Hepatocyte (in vitro differentiated cells): ENCODE results near the gene SNX32. TPM values are rescaled to one million over a fixed set of nuclear protein-coding genes. Genes with fewer than 3 reads are reported as not detected.

Experiments
- DNase-seq: peaks from one replicate; pipeline ENCODE4 v3.0.0-alpha.2; 2016; ENCODE audit warnings: low spot score
- H2AFZ ChIP-seq: fragments of 200-600 bp; sonication (generic); 2 replicates; pipeline ENCODE4 v1.6.0; 2016; ENCODE audit warnings: antibody characterized with exemption, mild to moderate bottlenecking
- H3K27ac ChIP-seq: fragments of 200-600 bp; sonication (generic); 2 replicates; pipeline ENCODE4 v1.5.1; 2016; ENCODE audit warnings: mild to moderate bottlenecking
- H3K27me3 ChIP-seq: fragments of 200-600 bp; sonication (generic); 2 replicates; pipeline ENCODE4 v1.6.1; 2016
- H3K36me3 ChIP-seq: fragments of 200-600 bp; sonication (generic); replicated peaks from 2 replicates; pipeline ENCODE4 v1.5.1; 2016; ENCODE audit warnings: low read depth; ENCODE audit not compliant: insufficient read depth
- H3K4me1 ChIP-seq: fragments of 200-600 bp; sonication (generic); 2 replicates; pipeline ENCODE4 v1.5.1; 2016; ENCODE audit warnings: mild to moderate bottlenecking, moderate library complexity; ENCODE audit not compliant: insufficient read depth
- H3K4me2 ChIP-seq: fragments of 200-600 bp; sonication (generic); 2 replicates; pipeline ENCODE4 v1.6.0; 2016
- H3K4me3 ChIP-seq: fragments of 200-600 bp; sonication (generic); 2 replicates; pipeline ENCODE4 v1.5.1; 2016; ENCODE audit warnings: mild to moderate bottlenecking
- H3K79me2 ChIP-seq: fragments of 200-600 bp; sonication (generic); 2 replicates; pipeline ENCODE4 v1.6.0; 2017; ENCODE audit warnings: mild to moderate bottlenecking
- H3K9me2 ChIP-seq: fragments of 200-600 bp; sonication (generic); replicated peaks from 2 replicates; pipeline ENCODE4 v1.6.0; 2017; ENCODE audit warnings: mild to moderate bottlenecking; ENCODE audit not compliant: insufficient read depth
- H3K9me3 ChIP-seq: fragments of 200-600 bp; sonication (generic); 2 replicates; pipeline ENCODE4 v1.5.1; 2016; ENCODE audit warnings: low read depth, mild to moderate bottlenecking
- H4K20me1 ChIP-seq: fragments of 200-600 bp; sonication (generic); 2 replicates; pipeline ENCODE4 v1.6.0; 2016; ENCODE audit warnings: mild to moderate bottlenecking; ENCODE audit not compliant: insufficient read depth, poor library complexity, severe bottlenecking
- CTCF ChIP-seq: fragments of 200-600 bp; sonication (generic); IDR thresholded peaks from 2 replicates; pipeline ENCODE4 v1.5.1; 2016; ENCODE audit warnings: antibody characterized with exemption, mild to moderate bottlenecking; ENCODE audit not compliant: poor library complexity
- EZH2 ChIP-seq: fragments of 200-600 bp; sonication (generic); IDR thresholded peaks from 2 replicates; pipeline ENCODE4 v1.6.1; 2016; ENCODE audit warnings: antibody characterized with exemption, mild to moderate bottlenecking, borderline replicate concordance
- EZH2phosphoT487 ChIP-seq: fragments of 200-600 bp; sonication (generic); IDR thresholded peaks from one replicate; pipeline ENCODE4 v1.6.1; 2018; ENCODE audit warnings: antibody characterized with exemption, mild to moderate bottlenecking, low read depth, moderate library complexity; ENCODE audit not compliant: unreplicated experiment, severe bottlenecking
- WGBS: methylation state at CpG from one replicate; pipeline ENCODE4 v1.1.6; 2016; ENCODE audit warnings: low lambda C conversion rate; ENCODE audit errors: missing lambda C conversion rate; 5-methylcytosine and 5-hydroxymethylcytosine counted together
- polyA plus RNA-seq: library from polyadenylated mRNA; unstranded; fragments of >200 nt; fragmentation: Nextera tagmentation; extraction: Ambion mirVana; gene quantifications from 2 replicates; pipeline ENCODE4 v1.2.1, GENCODE V29; 2016
- total RNA-seq: library from RNA; depleted of rRNA; stranded (reverse); fragments of >200 nt; gene quantifications from 2 replicates; pipeline ENCODE4 v1.2.3, GENCODE V29; 2014

SNX32 gene
- total and polyA plus RNA-seq, 2 experiments from 2014 or later: 2.9 to 5.1 TPM

- 82% methylated on average over 7 of the region's 7 CpGs for WGBS
- no peak for TF ChIP-seq CTCF
- TF ChIP-seq EZH2: no peak
- no peak for TF ChIP-seq EZH2phosphoT487
- no peaks in the 10 kb centered on the region for H3K9me2 ChIP-seq
Observed at GRCh38 chr11:65879617-65880016, 45.9 kb downstream of the SNX32 start, which contains the start of gene CTSW. CTSW (plus strand) TSS chr11:65879837; CDS start chr11:65879855, 18 bp downstream.

GRCh38 chr11:65880027-65880426 lies 46.3 kb downstream of the SNX32 start:
- Histone ChIP-seq H2AFZ (no peak overlapping the region), H3K4me1 (no peaks in the 10 kb centered on the region), H3K27me3 (no peaks in the 10 kb centered on the region), H3K4me3 (no peak overlapping the region), H3K4me2 (no peak overlapping the region), H4K20me1 (no peaks in the 10 kb centered on the region), H3K9me2 (no peaks in the 10 kb centered on the region), H3K79me2 (peaks cover 2% of the 10 kb centered on the region), H3K27ac (no peak overlapping the region), H3K9me3 (no peaks in the 10 kb centered on the region), H3K36me3 (no peaks in the 10 kb centered on the region)
- 87% methylated on average over 7 of the region's 7 CpGs for WGBS
- no peak for TF ChIP-seq EZH2
- no peak for TF ChIP-seq CTCF
- TF ChIP-seq EZH2phosphoT487: no peak
- DNase-seq: no peak

More at GRCh38 chr11:65879617-65880016, 45.9 kb downstream of the SNX32 start, which contains the start of gene CTSW:
- Histone ChIP-seq H4K20me1 (no peaks in the 10 kb centered on the region), H2AFZ (no peak within 1 kb of the TSS), H3K4me2 (no peak within 1 kb of the TSS), H3K4me3 (no peak within 1 kb of the TSS), H3K9me3 (no peaks in the 10 kb centered on the region), H3K27ac (no peak within 1 kb of the TSS), H3K36me3 (no peaks in the 10 kb centered on the region), H3K27me3 (no peaks in the 10 kb centered on the region), H3K4me1 (no peaks in the 10 kb centered on the region), H3K79me2 (no peaks in the 10 kb centered on the region)
- DNase-seq: no peak

GRCh38 chr11:65880844-65881421 lies 47.2 kb downstream of the SNX32 start:
- H3K4me2 ChIP-seq: no peak overlapping the region
- no peak overlapping the region for H3K4me3 ChIP-seq
- peaks cover 9% of the 10 kb centered on the region for H3K79me2 ChIP-seq
- H3K27me3 ChIP-seq: no peaks in the 10 kb centered on the region
- no peak overlapping the region for H3K27ac ChIP-seq
- no peaks in the 10 kb centered on the region for H3K36me3 ChIP-seq
- H4K20me1 ChIP-seq: no peaks in the 10 kb centered on the region
- WGBS: 91% methylated on average over 7 of the region's 7 CpGs
- no peaks in the 10 kb centered on the region for H3K9me3 ChIP-seq
- no peak for TF ChIP-seq CTCF
- no peak for TF ChIP-seq EZH2
- TF ChIP-seq EZH2phosphoT487: no peak
- no peaks in the 10 kb centered on the region for H3K9me2 ChIP-seq
- DNase-seq: no peak
- H2AFZ ChIP-seq: no peak overlapping the region
- no peaks in the 10 kb centered on the region for H3K4me1 ChIP-seq
